Measurements from ENCODE around the gene SSBP2.
"Not testable (repeated sequence)": the region's sequence is repeated elsewhere in the genome, so short reads cannot be mapped to it uniquely, and the experiment has no call there.

SSBP2 gene

GRCh38 chr5:81605299-81605698, 145.6 kb downstream of the SSBP2 start:
- no peaks in the 10 kb centered on the region for H3K36me3 ChIP-seq (ENCODE audit: low read depth)
- TF ChIP-seq CTCF (IDR thresholded peaks at IDR 0.05; ENCODE audit: poor library complexity, severe bottlenecking): no peak
- H3K4me3 ChIP-seq (ENCODE audit: severe bottlenecking): no peak overlapping the region
- H3K27ac ChIP-seq (ENCODE audit: poor library complexity, severe bottlenecking): no peak overlapping the region
- no peaks in the 10 kb centered on the region for H3K27me3 ChIP-seq (ENCODE audit: insufficient read depth, poor library complexity, severe bottlenecking)
- no peaks in the 10 kb centered on the region for H3K4me1 ChIP-seq (ENCODE audit: insufficient read depth, poor library complexity, severe bottlenecking)
- DNase-seq (ENCODE audit: low spot score) (no peak), ATAC-seq (ENCODE audit: low read depth) (no peak)
- H3K9me3 ChIP-seq (ENCODE audit: severe bottlenecking): no peaks in the 10 kb centered on the region

- no peak for TF ChIP-seq CTCF (IDR thresholded peaks at IDR 0.05; ENCODE audit: poor library complexity, severe bottlenecking)
- DNase-seq (ENCODE audit: low spot score): no peak
- Histone ChIP-seq H3K9me3 (ENCODE audit: severe bottlenecking) (no peaks in the 10 kb centered on the region), H3K4me3 (ENCODE audit: severe bottlenecking) (no peak overlapping the region), H3K27me3 (ENCODE audit: insufficient read depth, poor library complexity, severe bottlenecking) (no peaks in the 10 kb centered on the region), H3K4me1 (ENCODE audit: insufficient read depth, poor library complexity, severe bottlenecking) (no peaks in the 10 kb centered on the region), H3K36me3 (ENCODE audit: low read depth) (no peaks in the 10 kb centered on the region), H3K27ac (ENCODE audit: poor library complexity, severe bottlenecking) (no peak overlapping the region)
- ATAC-seq (ENCODE audit: low read depth): no peak
These were observed 146.7 kb downstream of the SSBP2 start for GRCh38 chr5:81604193-81604592.

GRCh38 chr5:81601919-81602318, 149.0 kb downstream of the SSBP2 start:
- Histone ChIP-seq H3K36me3 (ENCODE audit: low read depth) (no peaks in the 10 kb centered on the region), H3K27ac (ENCODE audit: poor library complexity, severe bottlenecking) (no peak overlapping the region), H3K27me3 (ENCODE audit: insufficient read depth, poor library complexity, severe bottlenecking) (no peaks in the 10 kb centered on the region), H3K4me1 (ENCODE audit: insufficient read depth, poor library complexity, severe bottlenecking) (no peaks in the 10 kb centered on the region), H3K9me3 (ENCODE audit: severe bottlenecking) (no peaks in the 10 kb centered on the region), H3K4me3 (ENCODE audit: severe bottlenecking) (no peak overlapping the region)
- TF ChIP-seq CTCF (IDR thresholded peaks at IDR 0.05; ENCODE audit: poor library complexity, severe bottlenecking): no peak
- ATAC-seq (ENCODE audit: low read depth) (peak; percentile 53; the same call in 2 of the 3 replicates), DNase-seq (ENCODE audit: low spot score) (no peak)

GRCh38 chr5:81592085-81592484, 158.8 kb downstream of the SSBP2 start:
- not testable (repeated sequence) for H3K4me1 ChIP-seq (ENCODE audit: insufficient read depth, poor library complexity, severe bottlenecking); H3K27ac ChIP-seq (ENCODE audit: poor library complexity, severe bottlenecking); ATAC-seq (ENCODE audit: low read depth); H3K27me3 ChIP-seq (ENCODE audit: insufficient read depth, poor library complexity, severe bottlenecking); H3K4me3 ChIP-seq (ENCODE audit: severe bottlenecking); H3K9me3 ChIP-seq (ENCODE audit: severe bottlenecking); DNase-seq (ENCODE audit: low spot score); H3K36me3 ChIP-seq (ENCODE audit: low read depth)

GRCh38 chr5:81590498-81591384, 160.2 kb downstream of the SSBP2 start:
- no peak for TF ChIP-seq CTCF (IDR thresholded peaks at IDR 0.05; ENCODE audit: poor library complexity, severe bottlenecking)
- no peaks in the 10 kb centered on the region for H3K4me1 ChIP-seq (ENCODE audit: insufficient read depth, poor library complexity, severe bottlenecking)
- ATAC-seq (ENCODE audit: low read depth) (no peak), DNase-seq (ENCODE audit: low spot score) (no peak)
- no peaks in the 10 kb centered on the region for H3K27me3 ChIP-seq (ENCODE audit: insufficient read depth, poor library complexity, severe bottlenecking)
- H3K27ac ChIP-seq (ENCODE audit: poor library complexity, severe bottlenecking): no peak overlapping the region
- no peak overlapping the region for H3K4me3 ChIP-seq (ENCODE audit: severe bottlenecking)
- no peaks in the 10 kb centered on the region for H3K9me3 ChIP-seq (ENCODE audit: severe bottlenecking)
- no peaks in the 10 kb centered on the region for H3K36me3 ChIP-seq (ENCODE audit: low read depth)

Measured in RWPE2 (cell line).